Measurements from ENCODE around the gene FLACC1. TPM values are rescaled to one million over a fixed set of nuclear protein-coding genes. Genes with fewer than 3 reads are reported as not detected.
A peak's percentile ranks its signal among the peaks of the same experiment; 100 is the strongest.

Gene FLACC1
- total and polyA plus RNA-seq, 9 of the 15 experiments (the other 6 are each of a cell fraction or from before 2014, with no cell fraction given): 0.07 to 0.68 (median 0.22) TPM; not detected in 2

DNA sequence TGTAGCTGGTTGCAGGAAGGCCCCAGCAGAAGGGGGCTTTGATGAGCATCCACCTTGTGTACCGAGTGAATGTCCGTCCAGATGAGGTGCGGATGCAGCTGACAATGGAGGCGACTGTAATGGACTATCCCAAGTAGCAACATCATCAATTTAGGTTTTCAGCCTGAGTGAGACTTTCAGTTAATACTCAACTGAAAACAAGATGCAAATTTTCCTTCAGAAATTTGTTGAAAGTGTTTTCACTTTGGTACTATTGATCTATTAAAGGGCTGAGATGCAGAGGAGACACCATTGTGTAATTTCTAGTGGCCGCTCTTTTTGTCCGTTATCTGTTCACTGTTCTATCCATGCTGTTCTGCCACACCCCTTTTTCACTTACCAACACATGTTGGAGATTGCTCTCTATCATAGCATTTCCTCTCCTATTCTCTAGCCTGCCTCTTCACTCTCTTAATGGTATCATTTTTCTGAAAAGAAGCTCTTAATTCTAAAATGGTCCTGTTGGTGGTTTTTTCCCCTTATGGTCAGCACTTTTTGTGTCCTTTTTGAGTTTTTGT, 108.8 kb downstream of the FLACC1 start:
- in situ Hi-C loops (cut with MboI): no loop called here
- POLR2A ChIA-PET: no interaction called here
- peak; percentile 75 for ATAC-seq
- no peaks in the 10 kb centered on the region for H3K9me1 ChIP-seq (ENCODE audit: control insufficient read depth, insufficient read depth, low read length)
- H3K4me3 ChIP-seq: no peak overlapping the region
- no TSS peak for BruUV-seq (replicated peaks)
- no peak overlapping the region for H3K4me2 ChIP-seq (ENCODE audit: insufficient read depth, low read length)
- H3K27me3 ChIP-seq (ENCODE audit: control insufficient read depth in 2 of 2, insufficient read depth in 2 of 2, low read length in 2 of 2): no peaks in the 10 kb centered on the region
- H3K79me2 ChIP-seq (ENCODE audit: control insufficient read depth, insufficient read depth, low read length): no peaks in the 10 kb centered on the region
- CTCF ChIA-PET (ENCODE audit: low intra/inter-chr PET ratio): no interaction called here
- intact Hi-C loops (cut with micrococcal nuclease): no loop called here
- H4K20me1 ChIP-seq (replicated peaks; ENCODE audit: control insufficient read depth, insufficient read depth, low read length): no peaks in the 10 kb centered on the region
- H3K9me3 ChIP-seq (replicated peaks; ENCODE audit: control insufficient read depth, insufficient read depth, low read depth, low read length): no peaks in the 10 kb centered on the region
- WGBS (ENCODE audit: insufficient coverage, low coverage, missing lambda C conversion rate): 44% methylated on average over 6 of the region's 6 CpGs
- no peaks in the 10 kb centered on the region for H3K36me3 ChIP-seq (ENCODE audit: control insufficient read depth, insufficient read depth, low read length)
- H3K27ac ChIP-seq (ENCODE audit: extremely low read depth, low read depth, low read length): no peak overlapping the region
- no peak overlapping the region for H2AFZ ChIP-seq (ENCODE audit: low read depth, low read length)
- peaks cover 0 to 7% of the 10 kb centered on the region in 2 experiments; a peak in 3 of 5 replicates for H3K4me1 ChIP-seq (replicated peaks in 1 of 2; ENCODE audit: control insufficient read depth in 2 of 2, insufficient read depth in 2 of 2, low read length in 2 of 2)
- H3K9ac ChIP-seq (ENCODE audit: insufficient read depth in 1 of 2, low read depth in 2 of 2, low read length in 2 of 2): no peak overlapping the region
- FAIRE-seq: peak; percentile 15
- peak in 1 of 4 experiments; percentile 44 for DNase-seq (ENCODE audit: extremely low read depth in 1 of 4, low spot score in 3 of 4)
- TF ChIP-seq ZNF436 (CRISPR knock-in tag; IDR thresholded peaks at IDR 0.05) (no peak), NONO (IDR thresholded peaks at IDR 0.05; ENCODE audit: low read depth in 2 of 2, low read length in 1 of 2) (no peak), MNT (conservative IDR thresholded peaks at IDR 0.05) (peak in 1 of 2 experiments; percentile 68; a peak in 2 of 4 replicates), SIN3A (IDR thresholded peaks at IDR 0.05; ENCODE audit: borderline replicate concordance in 2 of 2, control insufficient read depth in 1 of 2, low read depth in 2 of 2, low read length in 2 of 2) (0 out of 4 replicates have a peak, but pooled peaks of 1 of the 2 experiments have one; percentile 56), ZNF133 (CRISPR knock-in tag; IDR thresholded peaks at IDR 0.05) (no peak), GATA2 (CRISPR knock-in tag; IDR thresholded peaks at IDR 0.05) (no peak), ZKSCAN3 (CRISPR knock-in tag; IDR thresholded peaks at IDR 0.05) (no peak), ZNF395 (CRISPR knock-in tag; IDR thresholded peaks at IDR 0.05) (no peak)
- TF ChIP-seq, protein P1, sequence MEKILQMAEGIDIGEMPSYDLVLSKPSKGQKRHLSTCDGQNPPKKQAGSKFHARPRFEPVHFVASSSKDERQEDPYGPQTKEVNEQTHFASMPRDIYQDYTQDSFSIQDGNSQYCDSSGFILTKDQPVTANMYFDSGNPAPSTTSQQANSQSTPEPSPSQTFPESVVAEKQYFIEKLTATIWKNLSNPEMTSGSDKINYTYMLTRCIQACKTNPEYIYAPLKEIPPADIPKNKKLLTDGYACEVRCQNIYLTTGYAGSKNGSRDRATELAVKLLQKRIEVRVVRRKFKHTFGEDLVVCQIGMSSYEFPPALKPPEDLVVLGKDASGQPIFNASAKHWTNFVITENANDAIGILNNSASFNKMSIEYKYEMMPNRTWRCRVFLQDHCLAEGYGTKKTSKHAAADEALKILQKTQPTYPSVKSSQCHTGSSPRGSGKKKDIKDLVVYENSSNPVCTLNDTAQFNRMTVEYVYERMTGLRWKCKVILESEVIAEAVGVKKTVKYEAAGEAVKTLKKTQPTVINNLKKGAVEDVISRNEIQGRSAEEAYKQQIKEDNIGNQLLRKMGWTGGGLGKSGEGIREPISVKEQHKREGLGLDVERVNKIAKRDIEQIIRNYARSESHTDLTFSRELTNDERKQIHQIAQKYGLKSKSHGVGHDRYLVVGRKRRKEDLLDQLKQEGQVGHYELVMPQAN (IDR thresholded peaks at IDR 0.05; ENCODE audit: borderline replicate concordance): peak; percentile 71; the same call in 1 of the 2 replicates
- TF ChIP-seq, protein P2, sequence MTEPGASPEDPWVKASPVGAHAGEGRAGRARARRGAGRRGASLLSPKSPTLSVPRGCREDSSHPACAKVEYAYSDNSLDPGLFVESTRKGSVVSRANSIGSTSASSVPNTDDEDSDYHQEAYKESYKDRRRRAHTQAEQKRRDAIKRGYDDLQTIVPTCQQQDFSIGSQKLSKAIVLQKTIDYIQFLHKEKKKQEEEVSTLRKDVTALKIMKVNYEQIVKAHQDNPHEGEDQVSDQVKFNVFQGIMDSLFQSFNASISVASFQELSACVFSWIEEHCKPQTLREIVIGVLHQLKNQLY (CRISPR knock-in tag; conservative IDR thresholded peaks at IDR 0.05): no peak
- TF ChIP-seq, protein P3, sequence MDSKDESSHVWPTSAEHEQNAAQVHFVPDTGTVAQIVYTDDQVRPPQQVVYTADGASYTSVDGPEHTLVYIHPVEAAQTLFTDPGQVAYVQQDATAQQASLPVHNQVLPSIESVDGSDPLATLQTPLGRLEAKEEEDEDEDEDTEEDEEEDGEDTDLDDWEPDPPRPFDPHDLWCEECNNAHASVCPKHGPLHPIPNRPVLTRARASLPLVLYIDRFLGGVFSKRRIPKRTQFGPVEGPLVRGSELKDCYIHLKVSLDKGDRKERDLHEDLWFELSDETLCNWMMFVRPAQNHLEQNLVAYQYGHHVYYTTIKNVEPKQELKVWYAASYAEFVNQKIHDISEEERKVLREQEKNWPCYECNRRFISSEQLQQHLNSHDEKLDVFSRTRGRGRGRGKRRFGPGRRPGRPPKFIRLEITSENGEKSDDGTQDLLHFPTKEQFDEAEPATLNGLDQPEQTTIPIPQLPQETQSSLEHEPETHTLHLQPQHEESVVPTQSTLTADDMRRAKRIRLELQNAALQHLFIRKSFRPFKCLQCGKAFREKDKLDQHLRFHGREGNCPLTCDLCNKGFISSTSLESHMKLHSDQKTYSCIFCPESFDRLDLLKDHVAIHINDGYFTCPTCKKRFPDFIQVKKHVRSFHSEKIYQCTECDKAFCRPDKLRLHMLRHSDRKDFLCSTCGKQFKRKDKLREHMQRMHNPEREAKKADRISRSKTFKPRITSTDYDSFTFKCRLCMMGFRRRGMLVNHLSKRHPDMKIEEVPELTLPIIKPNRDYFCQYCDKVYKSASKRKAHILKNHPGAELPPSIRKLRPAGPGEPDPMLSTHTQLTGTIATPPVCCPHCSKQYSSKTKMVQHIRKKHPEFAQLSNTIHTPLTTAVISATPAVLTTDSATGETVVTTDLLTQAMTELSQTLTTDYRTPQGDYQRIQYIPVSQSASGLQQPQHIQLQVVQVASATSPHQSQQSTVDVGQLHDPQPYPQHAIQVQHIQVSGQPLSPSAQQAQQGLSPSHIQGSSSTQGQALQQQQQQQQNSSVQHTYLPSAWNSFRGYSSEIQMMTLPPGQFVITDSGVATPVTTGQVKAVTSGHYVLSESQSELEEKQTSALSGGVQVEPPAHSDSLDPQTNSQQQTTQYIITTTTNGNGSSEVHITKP (IDR thresholded peaks at IDR 0.05; ENCODE audit: partially characterized antibody): peak; percentile 48
